ENCODE measurements around the gene POLD2.

DNA sequence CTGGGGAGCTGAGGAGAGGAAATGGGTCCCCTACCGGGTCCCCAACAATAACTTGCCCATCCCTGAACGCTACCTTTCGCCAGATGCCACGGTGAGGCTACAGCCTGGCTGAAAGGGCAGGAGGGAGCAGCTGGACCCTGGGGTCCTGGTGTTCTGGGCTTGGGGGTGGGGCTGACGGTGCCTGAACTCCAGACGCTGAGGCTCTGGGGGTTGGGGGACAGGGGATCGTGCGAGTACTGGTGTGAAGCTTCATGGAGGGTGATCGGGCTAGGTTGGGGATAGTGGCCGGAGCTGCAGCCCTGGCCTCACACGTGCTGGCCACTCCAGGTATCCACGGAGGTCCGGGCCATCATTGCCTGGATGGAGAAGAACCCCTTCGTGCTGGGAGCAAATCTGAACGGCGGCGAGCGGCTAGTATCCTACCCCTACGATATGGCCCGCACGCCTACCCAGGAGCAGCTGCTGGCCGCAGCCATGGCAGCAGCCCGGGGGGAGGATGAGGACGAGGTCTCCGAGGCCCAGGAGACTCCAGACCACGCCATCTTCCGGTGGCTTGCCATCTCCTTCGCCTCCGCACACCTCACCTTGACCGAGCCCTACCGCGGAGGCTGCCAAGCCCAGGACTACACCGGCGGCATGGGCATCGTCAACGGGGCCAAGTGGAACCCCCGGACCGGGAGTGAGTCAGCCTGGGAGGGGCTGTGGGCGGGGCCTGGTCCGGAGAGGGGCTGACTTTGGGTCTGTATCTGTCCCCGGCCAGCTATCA is 10.9 kb downstream of the POLD2 start:
- TF ChIP-seq ZNF274 (IDR thresholded peaks at IDR 0.05; ENCODE audit: low read depth, low read length) (no peak), SUZ12 (IDR thresholded peaks at IDR 0.05; ENCODE audit: extremely low read depth, insufficient read depth, insufficient read length) (no peak), YY1 (IDR thresholded peaks at IDR 0.05; ENCODE audit: insufficient read depth, insufficient read length) (no peak)

Data from NT2/D1 (cell line).